Neural progenitor cell (in vitro differentiated cells): Measurements from ENCODE around the gene DAPK2. TPM values are rescaled to one million over a fixed set of nuclear protein-coding genes. Genes with fewer than 3 reads are reported as not detected.

Experiments
- DNase-seq: peaks from one replicate; pipeline ENCODE4 v3.0.0-alpha.2; 2016; ENCODE audit warnings: low spot score
- H2AFZ ChIP-seq: fragments of 200-600 bp; sonication (generic); replicated peaks from 2 replicates; pipeline ENCODE4 v1.6.1; 2016; ENCODE audit warnings: antibody characterized with exemption
- H3F3A ChIP-seq: fragments of 200-600 bp; sonication (generic); 2 replicates; pipeline ENCODE4 v1.6.1; 2016; ENCODE audit warnings: antibody characterized with exemption, low read depth
- H3K27ac ChIP-seq: fragments of 200-600 bp; sonication (generic); 2 replicates; pipeline ENCODE4 v1.5.1; 2016; ENCODE audit warnings: mild to moderate bottlenecking
- H3K27me3 ChIP-seq: fragments of 200-600 bp; sonication (generic); 2 replicates; pipeline ENCODE4 v1.6.1; 2016; ENCODE audit warnings: mild to moderate bottlenecking, moderate library complexity
- H3K36me3 ChIP-seq: fragments of 200-600 bp; sonication (generic); 2 replicates; pipeline ENCODE4 v1.5.1; 2016
- H3K4me1 ChIP-seq: fragments of 200-600 bp; sonication (generic); 2 replicates; pipeline ENCODE4 v1.6.1; 2016; ENCODE audit warnings: mixed run types
- H3K4me2 ChIP-seq: fragments of 200-600 bp; sonication (generic); 2 replicates; pipeline ENCODE4 v1.6.1; 2016
- H3K4me3 ChIP-seq: fragments of 200-600 bp; sonication (generic); 2 replicates; pipeline ENCODE4 v1.5.1; 2016
- H3K79me2 ChIP-seq: fragments of 200-600 bp; sonication (generic); 2 replicates; pipeline ENCODE4 v1.6.1; 2016; ENCODE audit warnings: low read depth
- H3K9ac ChIP-seq: fragments of 200-600 bp; sonication (generic); 2 replicates; pipeline ENCODE4 v1.6.1; 2016
- H3K9me3 ChIP-seq: fragments of 200-600 bp; sonication (generic); 2 replicates; pipeline ENCODE4 v1.5.1; 2016; ENCODE audit warnings: low read depth
- H4K20me1 ChIP-seq: fragments of 200-600 bp; sonication (generic); 2 replicates; pipeline ENCODE4 v1.6.1; 2016; ENCODE audit warnings: low read depth
- H3K27ac Mint-ChIP-seq: 3 replicates; pipeline ENCODE4 v1.8.0; 2021; ENCODE audit warnings: mixed read lengths
- H3K27me3 Mint-ChIP-seq: 2 replicates; pipeline ENCODE4 v1.8.0; 2022; ENCODE audit warnings: low read depth, mild to moderate bottlenecking, inconsistent platforms, moderate library complexity, mixed read lengths; ENCODE audit not compliant: insufficient read depth
- H3K36me3 Mint-ChIP-seq: 3 replicates; pipeline ENCODE4 v1.8.0; 2021; ENCODE audit warnings: mixed read lengths
- H3K4me1 Mint-ChIP-seq: 3 replicates; pipeline ENCODE4 v1.8.0; 2021; ENCODE audit warnings: mixed read lengths
- H3K4me3 Mint-ChIP-seq: 3 replicates; pipeline ENCODE4 v1.8.0; 2021; ENCODE audit warnings: mild to moderate bottlenecking, moderate library complexity, mixed read lengths
- H3K9me3 Mint-ChIP-seq: 3 replicates; pipeline ENCODE4 v1.8.0; 2020; ENCODE audit warnings: mixed read lengths
- CTCF ChIP-seq: fragments of 200-600 bp; sonication (generic); IDR thresholded peaks from 2 replicates; pipeline ENCODE4 v1.5.1; 2017; ENCODE audit warnings: antibody characterized with exemption, mild to moderate bottlenecking
- EZH2 ChIP-seq: fragments of 200-600 bp; sonication (generic); IDR thresholded peaks from 2 replicates; pipeline ENCODE4 v1.6.1; 2017; ENCODE audit warnings: antibody characterized with exemption, mild to moderate bottlenecking, moderate library complexity
- EZH2phosphoT487 ChIP-seq: fragments of 200-600 bp; sonication (generic); IDR thresholded peaks from 2 replicates; pipeline ENCODE4 v1.6.1; 2017; ENCODE audit warnings: antibody characterized with exemption
- total RNA-seq: library from RNA; depleted of rRNA; stranded (reverse); fragments of >200 nt; gene quantifications from 2 replicates; pipeline ENCODE4 v1.2.3, GENCODE V29; 2015; ENCODE audit warnings: low replicate concordance

The DAPK2 gene
- total RNA-seq, 1 donor from 2014 or later = 5.4 TPM

GRCh38 chr15:63860155-63860554 lies 186.1 kb downstream of the DAPK2 start:
- H3K4me3 Mint-ChIP-seq = no peak overlapping the region
- H3F3A ChIP-seq = no peaks in the 10 kb centered on the region
- H3K9me3 ChIP-seq = no peaks in the 10 kb centered on the region
- no peak overlapping the region for H3K4me2 ChIP-seq
- no peak overlapping the region for H3K27ac Mint-ChIP-seq
- DNase-seq = no peak
- H2AFZ ChIP-seq = no peak overlapping the region
- H3K9me3 Mint-ChIP-seq = no peaks in the 10 kb centered on the region
- H3K9ac ChIP-seq = no peak overlapping the region
- no peaks in the 10 kb centered on the region for H3K79me2 ChIP-seq
- H3K27me3 Mint-ChIP-seq = peaks cover 3% of the 10 kb centered on the region
- H3K36me3 ChIP-seq = no peaks in the 10 kb centered on the region
- H3K4me3 ChIP-seq = no peak overlapping the region
- no peaks in the 10 kb centered on the region for H4K20me1 ChIP-seq
- H3K4me1 ChIP-seq = no peaks in the 10 kb centered on the region
- no peaks in the 10 kb centered on the region for H3K27me3 ChIP-seq
- TF ChIP-seq EZH2phosphoT487 (no peak), CTCF (no peak), EZH2 (no peak)
- no peaks in the 10 kb centered on the region for H3K36me3 Mint-ChIP-seq
- H3K27ac ChIP-seq = no peak overlapping the region
- peaks cover 30% of the 10 kb centered on the region for H3K4me1 Mint-ChIP-seq

DNA sequence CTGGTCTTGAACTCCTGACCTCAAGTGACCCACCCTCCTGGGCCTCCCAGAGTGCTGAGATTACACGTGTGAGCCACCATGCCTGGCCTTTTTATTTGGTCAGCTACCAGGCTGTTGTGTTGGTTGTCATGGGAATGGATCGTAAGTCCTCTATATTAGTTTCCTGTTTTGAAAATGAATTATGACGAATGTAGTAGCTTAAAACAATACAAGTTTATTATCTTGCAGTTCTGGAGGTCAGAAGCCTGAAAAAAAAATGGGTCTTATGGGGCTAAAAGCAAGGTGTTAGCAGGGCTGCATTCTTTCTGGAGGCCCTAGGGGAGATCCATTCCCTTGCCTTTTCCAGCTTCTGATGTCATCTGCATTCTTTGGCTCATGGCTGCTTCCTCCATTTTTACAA lies 187.4 kb downstream of the DAPK2 start:
- Histone ChIP-seq H3K36me3 (no peaks in the 10 kb centered on the region), H3K9me3 (no peaks in the 10 kb centered on the region), H3F3A (no peaks in the 10 kb centered on the region), H3K27me3 (no peaks in the 10 kb centered on the region), H3K4me2 (no peak overlapping the region), H3K9ac (no peak overlapping the region), H3K79me2 (no peaks in the 10 kb centered on the region), H4K20me1 (no peaks in the 10 kb centered on the region), H3K27ac (no peak overlapping the region), H2AFZ (no peak overlapping the region), H3K4me3 (no peak overlapping the region), H3K4me1 (no peaks in the 10 kb centered on the region)
- Mint-ChIP-seq H3K4me1 (peaks cover 30% of the 10 kb centered on the region), H3K4me3 (no peak overlapping the region), H3K27ac (no peak overlapping the region), H3K36me3 (no peaks in the 10 kb centered on the region), H3K9me3 (no peaks in the 10 kb centered on the region), H3K27me3 (peaks cover 3% of the 10 kb centered on the region)
- TF ChIP-seq EZH2phosphoT487 (no peak), CTCF (no peak), EZH2 (no peak)
- no peak for DNase-seq

DNA sequence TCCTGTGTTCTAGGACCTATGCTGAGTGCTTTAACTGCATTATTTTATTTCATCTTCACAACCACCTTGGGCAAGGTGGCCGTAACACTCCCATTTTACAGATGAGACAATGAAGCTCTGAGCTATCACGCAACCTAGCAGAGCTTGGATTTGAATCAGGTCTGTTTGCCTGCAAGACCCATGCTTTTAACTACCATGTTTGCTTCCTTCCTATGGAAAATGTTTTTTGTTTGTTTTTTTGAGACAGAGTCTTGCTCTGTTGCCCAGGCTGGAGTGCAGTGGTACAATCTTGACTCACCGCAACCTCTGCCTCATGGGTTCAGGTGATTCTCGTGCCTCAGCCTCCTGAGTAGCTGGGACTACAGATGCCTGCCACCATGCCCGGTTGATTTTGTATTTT lies 187.8 kb downstream of the DAPK2 start:
- H3K4me1 Mint-ChIP-seq = peaks cover 29% of the 10 kb centered on the region
- no peak overlapping the region for H3K27ac Mint-ChIP-seq
- H3K4me3 Mint-ChIP-seq = no peak overlapping the region
- H3K9me3 ChIP-seq = no peaks in the 10 kb centered on the region
- no peaks in the 10 kb centered on the region for H3K79me2 ChIP-seq
- H3K4me1 ChIP-seq = no peaks in the 10 kb centered on the region
- no peak overlapping the region for H3K27ac ChIP-seq
- H3K4me3 ChIP-seq = no peak overlapping the region
- no peak overlapping the region for H3K4me2 ChIP-seq
- no peak overlapping the region for H3K9ac ChIP-seq
- no peaks in the 10 kb centered on the region for H3K36me3 Mint-ChIP-seq
- no peaks in the 10 kb centered on the region for H3K36me3 ChIP-seq
- TF ChIP-seq CTCF = no peak
- no peak for TF ChIP-seq EZH2
- TF ChIP-seq EZH2phosphoT487 = no peak
- DNase-seq = no peak
- no peak overlapping the region for H2AFZ ChIP-seq
- no peaks in the 10 kb centered on the region for H4K20me1 ChIP-seq
- H3F3A ChIP-seq = no peaks in the 10 kb centered on the region
- peaks cover 3% of the 10 kb centered on the region for H3K27me3 Mint-ChIP-seq
- H3K9me3 Mint-ChIP-seq = no peaks in the 10 kb centered on the region
- H3K27me3 ChIP-seq = no peaks in the 10 kb centered on the region

DNA sequence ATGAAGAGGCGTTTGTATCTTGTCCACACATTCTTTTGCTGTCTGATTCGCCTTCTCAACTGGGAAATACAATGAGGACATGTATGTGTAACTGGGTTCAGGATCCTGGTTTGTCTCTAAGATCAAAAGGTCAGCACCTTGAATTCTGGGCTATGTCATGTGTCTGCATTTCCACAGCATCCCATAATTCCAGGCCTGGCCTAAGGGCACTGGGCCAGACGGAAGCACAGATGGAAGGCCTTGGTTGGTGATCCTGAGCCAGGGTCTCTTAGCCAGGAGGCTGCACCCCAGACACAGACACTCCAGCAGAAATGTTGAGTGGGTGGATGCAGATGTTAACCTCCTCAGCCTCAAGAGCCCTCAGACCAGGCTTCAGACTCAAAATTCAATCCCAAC lies 188.8 kb downstream of the DAPK2 start:
- Histone ChIP-seq H3K9me3 (no peaks in the 10 kb centered on the region), H3K79me2 (no peaks in the 10 kb centered on the region), H2AFZ (no peak overlapping the region), H3K36me3 (no peaks in the 10 kb centered on the region), H3K4me3 (no peak overlapping the region), H3K27me3 (no peaks in the 10 kb centered on the region), H3K4me2 (no peak overlapping the region), H3F3A (no peaks in the 10 kb centered on the region), H3K27ac (no peak overlapping the region), H3K4me1 (no peaks in the 10 kb centered on the region), H4K20me1 (no peaks in the 10 kb centered on the region), H3K9ac (no peak overlapping the region)
- Mint-ChIP-seq H3K27me3 (peaks cover 3% of the 10 kb centered on the region), H3K4me1 (peaks cover 28% of the 10 kb centered on the region), H3K27ac (peak overlapping the region; percentile 90), H3K9me3 (no peaks in the 10 kb centered on the region), H3K4me3 (no peak overlapping the region), H3K36me3 (no peaks in the 10 kb centered on the region)
- TF ChIP-seq EZH2phosphoT487 (no peak), CTCF (no peak), EZH2 (no peak)
- DNase-seq = no peak
